Measurements from ENCODE around the gene AUTS2. TPM values are rescaled to one million over a fixed set of nuclear protein-coding genes. Genes with fewer than 3 reads are reported as not detected.

Gene AUTS2
- total and polyA plus RNA-seq, 7 experiments from 2014 or later: 0.40 to 31.7 (median 4.2) TPM

GRCh38 chr7:70621954-70622600, 1023.8 kb downstream of the AUTS2 start:
- no peaks in the 10 kb centered on the region for H3K36me3 ChIP-seq (ENCODE audit: control insufficient read depth in 2 of 3, insufficient read depth in 3 of 3, low read length in 3 of 3)
- H3K4me1 ChIP-seq (ENCODE audit: control insufficient read depth in 2 of 2, insufficient read depth in 2 of 2, low read length in 2 of 2): no peaks in the 10 kb centered on the region
- CTCF ChIA-PET: no interaction called here
- intact Hi-C loops (cut with micrococcal nuclease): no loop called here
- no peak overlapping the region for H3K4me3 ChIP-seq (ENCODE audit: low read length)
- Mint-ChIP-seq H3K9me3 (peaks cover 0 to 4% (median 0%) of the 10 kb centered on the region in 11 donors), H3K4me3 (no peak overlapping the region), H3K27me3 (peaks cover 0 to 4% (median 0%) of the 10 kb centered on the region in 5 donors), H3K4me1 (no peaks in the 10 kb centered on the region), H3K36me3 (no peaks in the 10 kb centered on the region), H3K27ac (no peak overlapping the region)
- POLR2A ChIA-PET: no interaction called here
- ATAC-seq (no peak), DNase-seq (no peak)
- no peaks in the 10 kb centered on the region for H3K27me3 ChIP-seq (ENCODE audit: control insufficient read depth in 2 of 2, insufficient read depth in 2 of 2, low read length in 2 of 2)
- H3K27ac ChIP-seq (ENCODE audit: low read depth, low read length): no peak overlapping the region
- no peaks in the 10 kb centered on the region for H3K9me3 ChIP-seq (ENCODE audit: control insufficient read depth in 2 of 3, low read length in 3 of 3)

DNA sequence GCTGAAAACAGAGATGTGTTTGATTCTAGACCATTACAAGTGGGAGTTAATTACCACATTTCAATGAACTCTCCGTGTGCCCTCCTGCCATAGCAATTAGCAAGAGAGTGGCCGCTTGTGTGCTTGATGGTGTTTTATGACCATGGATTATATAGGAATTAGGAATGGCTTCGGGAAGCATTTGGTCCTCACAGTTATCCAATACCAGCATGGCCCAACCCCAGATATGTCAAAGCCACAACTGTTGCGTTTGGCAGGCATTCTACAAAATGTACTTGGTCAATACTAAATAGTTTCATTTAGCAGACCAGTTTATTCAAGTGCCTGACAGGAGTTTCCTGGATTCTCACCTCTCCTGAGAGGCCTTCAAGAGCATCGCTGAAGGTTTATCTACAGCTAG, 1024.7 kb downstream of the AUTS2 start:
- POLR2A ChIA-PET: no interaction called here
- no peaks in the 10 kb centered on the region for H3K9me3 ChIP-seq (ENCODE audit: control insufficient read depth in 2 of 3, low read length in 3 of 3)
- no peaks in the 10 kb centered on the region for H3K4me1 ChIP-seq (ENCODE audit: control insufficient read depth in 2 of 2, insufficient read depth in 2 of 2, low read length in 2 of 2)
- CTCF ChIA-PET: no interaction called here
- H3K27ac Mint-ChIP-seq: no peak overlapping the region
- H3K36me3 ChIP-seq (ENCODE audit: control insufficient read depth in 2 of 3, insufficient read depth in 3 of 3, low read length in 3 of 3): no peaks in the 10 kb centered on the region
- intact Hi-C loops (cut with micrococcal nuclease): no loop called here
- no peaks in the 10 kb centered on the region for H3K27me3 ChIP-seq (ENCODE audit: control insufficient read depth in 2 of 2, insufficient read depth in 2 of 2, low read length in 2 of 2)
- no peak overlapping the region for H3K4me3 ChIP-seq (ENCODE audit: low read length)
- no peaks in the 10 kb centered on the region for H3K4me1 Mint-ChIP-seq
- DNase-seq (no peak), ATAC-seq (no peak)
- peaks cover 0 to 4% (median 0%) of the 10 kb centered on the region in 5 donors for H3K27me3 Mint-ChIP-seq
- H3K36me3 Mint-ChIP-seq: no peaks in the 10 kb centered on the region
- H3K4me3 Mint-ChIP-seq: no peak overlapping the region
- peaks cover 0 to 5% (median 0%) of the 10 kb centered on the region in 11 donors for H3K9me3 Mint-ChIP-seq
- H3K27ac ChIP-seq (ENCODE audit: low read depth, low read length): no peak overlapping the region

DNA sequence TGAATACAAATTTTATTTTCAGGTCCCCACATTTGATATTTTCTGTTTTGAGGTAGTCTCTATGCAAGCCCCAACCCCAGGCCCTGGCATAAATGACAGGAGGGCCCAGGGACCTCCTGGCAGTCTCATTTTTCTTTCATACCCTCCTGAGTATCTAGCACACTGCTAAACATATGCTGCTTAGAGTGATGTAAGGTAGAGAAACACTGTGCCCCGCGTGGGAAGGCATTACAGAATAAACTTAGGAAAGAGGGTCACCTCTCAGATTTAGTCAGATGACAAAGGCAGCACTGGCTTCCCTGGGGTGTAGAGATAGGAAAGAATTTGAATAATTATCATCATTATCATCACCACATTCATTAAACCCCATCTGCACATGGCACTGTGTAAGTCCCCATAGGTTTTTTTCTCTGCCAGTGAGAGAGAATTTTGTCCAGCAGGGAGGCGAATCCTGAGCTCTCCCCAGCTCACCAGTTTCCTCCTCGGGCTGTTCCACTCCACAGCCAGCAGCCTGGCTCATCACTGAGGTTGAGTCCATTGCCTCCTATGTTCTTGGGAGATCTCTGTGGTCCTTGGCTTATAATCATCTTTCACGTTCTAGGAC, 1026.3 kb downstream of the AUTS2 start:
- intact Hi-C loops (cut with micrococcal nuclease): no loop called here
- Histone ChIP-seq H3K27ac (ENCODE audit: low read depth, low read length) (no peak overlapping the region), H3K4me3 (ENCODE audit: low read length) (no peak overlapping the region), H3K27me3 (ENCODE audit: control insufficient read depth in 2 of 2, insufficient read depth in 2 of 2, low read length in 2 of 2) (no peaks in the 10 kb centered on the region), H3K9me3 (ENCODE audit: control insufficient read depth in 2 of 3, low read length in 3 of 3) (no peaks in the 10 kb centered on the region), H3K4me1 (ENCODE audit: control insufficient read depth in 2 of 2, insufficient read depth in 2 of 2, low read length in 2 of 2) (no peaks in the 10 kb centered on the region), H3K36me3 (ENCODE audit: control insufficient read depth in 2 of 3, insufficient read depth in 3 of 3, low read length in 3 of 3) (no peaks in the 10 kb centered on the region)
- H3K9me3 Mint-ChIP-seq: peaks cover 0 to 5% (median 0%) of the 10 kb centered on the region in 11 donors
- peaks cover 0 to 4% (median 0%) of the 10 kb centered on the region in 5 donors for H3K27me3 Mint-ChIP-seq
- ChIA-PET CTCF (no interaction called here), POLR2A (no interaction called here)
- ATAC-seq (no peak), DNase-seq (no peak)
- no peaks in the 10 kb centered on the region for H3K4me1 Mint-ChIP-seq
- peaks cover 0 to 3% (median 0%) of the 10 kb centered on the region in 5 donors for H3K36me3 Mint-ChIP-seq
- H3K4me3 Mint-ChIP-seq: no peak overlapping the region
- no peak overlapping the region for H3K27ac Mint-ChIP-seq

- DNase-seq: no peak
- Mint-ChIP-seq H3K4me3 (no peak overlapping the region), H3K27me3 (no peaks in the 10 kb centered on the region), H3K36me3 (peaks cover 0 to 3% (median 0%) of the 10 kb centered on the region in 5 donors), H3K4me1 (peaks cover 0 to 1% (median 0%) of the 10 kb centered on the region in 7 donors), H3K27ac (no peak overlapping the region), H3K9me3 (peaks cover 0 to 5% (median 0%) of the 10 kb centered on the region in 11 donors)
- Histone ChIP-seq H3K4me1 (ENCODE audit: control insufficient read depth in 2 of 2, insufficient read depth in 2 of 2, low read length in 2 of 2) (no peaks in the 10 kb centered on the region), H3K27ac (ENCODE audit: low read depth, low read length) (no peak overlapping the region), H3K27me3 (ENCODE audit: control insufficient read depth in 2 of 2, insufficient read depth in 2 of 2, low read length in 2 of 2) (no peaks in the 10 kb centered on the region), H3K9me3 (ENCODE audit: control insufficient read depth in 2 of 3, low read length in 3 of 3) (no peaks in the 10 kb centered on the region), H3K36me3 (ENCODE audit: control insufficient read depth in 2 of 3, insufficient read depth in 3 of 3, low read length in 3 of 3) (no peaks in the 10 kb centered on the region), H3K4me3 (ENCODE audit: low read length) (no peak overlapping the region)
- no peak for ATAC-seq
- intact Hi-C loops (cut with micrococcal nuclease): no loop called here
- POLR2A ChIA-PET: no interaction called here
- CTCF ChIA-PET: no interaction called here
Observed at GRCh38 chr7:70627461-70627860, 1029.2 kb downstream of the AUTS2 start.

DNA sequence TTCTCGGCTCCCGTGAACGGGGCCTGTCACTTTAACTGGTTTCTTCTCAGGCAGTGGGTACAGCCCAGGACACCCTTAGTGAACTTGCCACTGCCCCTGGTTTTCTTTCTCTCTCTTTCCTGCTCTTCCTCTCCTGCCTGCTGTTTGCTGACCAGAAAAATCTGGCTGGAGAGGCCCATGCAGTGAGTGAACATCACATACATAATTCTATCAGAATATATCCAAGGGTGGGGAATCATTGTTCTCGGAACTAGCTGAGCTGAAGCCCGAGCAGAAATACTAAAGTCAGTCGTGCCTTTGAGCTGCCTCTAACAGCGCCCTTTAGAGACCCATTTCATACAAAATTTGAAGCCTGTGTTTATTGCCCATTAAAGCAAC, 1032.2 kb downstream of the AUTS2 start:
- no peak overlapping the region for H3K4me3 Mint-ChIP-seq
- H3K27ac Mint-ChIP-seq: no peak overlapping the region
- CTCF ChIA-PET: no interaction called here
- H3K4me1 Mint-ChIP-seq: peaks cover 0 to 1% (median 0%) of the 10 kb centered on the region in 7 donors
- Histone ChIP-seq H3K4me1 (ENCODE audit: control insufficient read depth in 2 of 2, insufficient read depth in 2 of 2, low read length in 2 of 2) (no peaks in the 10 kb centered on the region), H3K9me3 (ENCODE audit: control insufficient read depth in 2 of 3, low read length in 3 of 3) (no peaks in the 10 kb centered on the region), H3K27me3 (ENCODE audit: control insufficient read depth in 2 of 2, insufficient read depth in 2 of 2, low read length in 2 of 2) (no peaks in the 10 kb centered on the region), H3K36me3 (ENCODE audit: control insufficient read depth in 2 of 3, insufficient read depth in 3 of 3, low read length in 3 of 3) (no peaks in the 10 kb centered on the region), H3K4me3 (ENCODE audit: low read length) (no peak overlapping the region), H3K27ac (ENCODE audit: low read depth, low read length) (no peak overlapping the region)
- H3K9me3 Mint-ChIP-seq: peaks cover 0 to 5% (median 0%) of the 10 kb centered on the region in 11 donors
- intact Hi-C loops (cut with micrococcal nuclease): no loop called here
- DNase-seq (no peak), ATAC-seq (no peak)
- POLR2A ChIA-PET: no interaction called here
- peaks cover 0 to 3% (median 0%) of the 10 kb centered on the region in 5 donors for H3K36me3 Mint-ChIP-seq
- H3K27me3 Mint-ChIP-seq: no peaks in the 10 kb centered on the region

- H3K4me3 Mint-ChIP-seq: no peak overlapping the region
- Histone ChIP-seq H3K4me1 (ENCODE audit: control insufficient read depth in 2 of 2, insufficient read depth in 2 of 2, low read length in 2 of 2) (no peaks in the 10 kb centered on the region), H3K27me3 (ENCODE audit: control insufficient read depth in 2 of 2, insufficient read depth in 2 of 2, low read length in 2 of 2) (no peaks in the 10 kb centered on the region), H3K4me3 (ENCODE audit: low read length) (no peak overlapping the region), H3K27ac (ENCODE audit: low read depth, low read length) (no peak overlapping the region), H3K9me3 (ENCODE audit: control insufficient read depth in 2 of 3, low read length in 3 of 3) (no peaks in the 10 kb centered on the region), H3K36me3 (ENCODE audit: control insufficient read depth in 2 of 3, insufficient read depth in 3 of 3, low read length in 3 of 3) (no peaks in the 10 kb centered on the region)
- peaks cover 0 to 3% (median 0%) of the 10 kb centered on the region in 5 donors for H3K36me3 Mint-ChIP-seq
- no peaks in the 10 kb centered on the region for H3K27me3 Mint-ChIP-seq
- ChIA-PET POLR2A (no interaction called here), CTCF (no interaction called here)
- H3K4me1 Mint-ChIP-seq: peaks cover 0 to 1% (median 0%) of the 10 kb centered on the region in 7 donors
- ATAC-seq: no peak
- H3K27ac Mint-ChIP-seq: no peak overlapping the region
- intact Hi-C loops (cut with micrococcal nuclease): no loop called here
- no peak for DNase-seq
- peaks cover 0 to 5% (median 0%) of the 10 kb centered on the region in 11 donors for H3K9me3 Mint-ChIP-seq
Observed at GRCh38 chr7:70630818-70631457, 1032.7 kb downstream of the AUTS2 start.

Measured in naive thymus-derived CD4-positive, alpha-beta T cell (primary cell).